HEK293T (cell line): ENCODE measurements around the gene PRKCZ.
"Not testable (repeated sequence)": the region's sequence is repeated elsewhere in the genome, so short reads cannot be mapped to it uniquely, and the experiment has no call there.

Source experiments
- CTCF ChIA-PET: fragments of 350-600 bp; formaldehyde crosslinking; extraction: SDS; loops from one replicate; lab custom pipeline; 2021; ENCODE audit warnings: antibody characterized with exemption, inconsistent platforms; lab: Yijun Ruan, JAX
- POLR2A ChIA-PET: fragments of 350-600 bp; formaldehyde crosslinking; extraction: SDS; loops from one replicate; lab custom pipeline; 2020; ENCODE audit warnings: antibody characterized with exemption, inconsistent platforms; lab: Yijun Ruan, JAX
- DNase-seq: peaks from one replicate; pipeline ENCODE4 v3.0.0; 2012; ENCODE audit warnings: mixed read lengths; ENCODE audit errors: extremely low spot score
- ARNT ChIP-seq: fragments of 450-650 bp; IDR thresholded peaks from 2 replicates; pipeline ENCODE4 v1.6.1; 2017; ENCODE audit warnings: mild to moderate bottlenecking
- BHLHE40 ChIP-seq: fragments of 450-650 bp; IDR thresholded peaks from 2 replicates; pipeline ENCODE4 v1.6.1; 2016; ENCODE audit warnings: mild to moderate bottlenecking, moderate library complexity, borderline replicate concordance
- CTBP1 ChIP-seq: fragments of 450-650 bp; IDR thresholded peaks from 2 replicates; pipeline ENCODE4 v1.6.1; 2016; ENCODE audit warnings: borderline replicate concordance
- ELF4 ChIP-seq: fragments of 450-650 bp; IDR thresholded peaks from 2 replicates; pipeline ENCODE4 v1.6.1; 2017; ENCODE audit warnings: antibody characterized with exemption
- FOXA1 ChIP-seq: fragments of 450-650 bp; IDR thresholded peaks from 2 replicates; pipeline ENCODE4 v1.6.1; 2016; ENCODE audit warnings: mild to moderate bottlenecking
- FOXK2 ChIP-seq: fragments of 450-650 bp; IDR thresholded peaks from 2 replicates; pipeline ENCODE4 v1.6.1; 2016; ENCODE audit warnings: mild to moderate bottlenecking
- FOXM1 ChIP-seq: fragments of 450-650 bp; IDR thresholded peaks from 2 replicates; pipeline ENCODE4 v1.6.1; 2017; ENCODE audit warnings: mild to moderate bottlenecking, borderline replicate concordance
- HDGF ChIP-seq: fragments of 450-650 bp; IDR thresholded peaks from 2 replicates; pipeline ENCODE4 v1.6.1; 2017; ENCODE audit warnings: antibody characterized with exemption, borderline replicate concordance
- L3MBTL2 ChIP-seq: fragments of 450-650 bp; conservative IDR thresholded peaks from 2 replicates; pipeline ENCODE4 v1.6.1; 2016; ENCODE audit warnings: mild to moderate bottlenecking
- LEF1 ChIP-seq: fragments of 450-650 bp; IDR thresholded peaks from 2 replicates; pipeline ENCODE4 v1.6.1; 2017; ENCODE audit warnings: mild to moderate bottlenecking, borderline replicate concordance
- NFRKB ChIP-seq: fragments of 450-650 bp; IDR thresholded peaks from 2 replicates; pipeline ENCODE4 v1.6.1; 2016; ENCODE audit warnings: mild to moderate bottlenecking, moderate library complexity
- SP1 ChIP-seq: fragments of 450-650 bp; IDR thresholded peaks from 2 replicates; pipeline ENCODE4 v1.6.1; 2017
- SUZ12 ChIP-seq: fragments of 450-650 bp; IDR thresholded peaks from 2 replicates; pipeline ENCODE4 v1.6.1; 2016; ENCODE audit warnings: mild to moderate bottlenecking
- TARDBP ChIP-seq: fragments of 450-650 bp; IDR thresholded peaks from 2 replicates; pipeline ENCODE4 v1.6.1; 2016
- ZNF384 ChIP-seq: fragments of 450-650 bp; IDR thresholded peaks from 2 replicates; pipeline ENCODE4 v1.6.1; 2016
- TF ChIP-seq, protein P1 (sequence below): fragments of 450-650 bp; IDR thresholded peaks from 2 replicates; pipeline ENCODE4 v1.6.1; 2016

PRKCZ gene

DNA sequence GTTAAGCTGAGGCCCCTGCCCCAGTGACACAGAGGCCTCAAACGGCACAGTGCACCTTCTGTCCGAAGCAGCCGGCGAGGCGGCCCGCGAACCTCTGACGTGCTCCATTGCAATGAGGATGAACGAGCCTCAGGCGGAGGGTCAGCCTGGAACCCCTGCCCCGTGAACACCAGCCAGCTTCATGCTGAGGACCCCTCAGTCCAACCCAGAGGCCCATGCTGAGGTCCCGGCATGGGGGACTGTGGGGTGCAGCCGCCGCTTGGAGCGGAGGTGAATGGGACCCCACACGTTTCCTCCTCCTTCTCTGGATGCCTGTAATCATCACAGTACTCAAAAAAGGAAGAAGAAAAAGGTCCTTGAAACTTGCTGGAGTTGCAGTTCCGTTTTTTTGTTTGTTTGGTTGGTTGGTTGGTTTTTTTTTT lies 62.1 kb downstream of the PRKCZ start:
- CTCF ChIA-PET = no interaction called here
- TF ChIP-seq ARNT (no peak), CTBP1 (no peak), FOXK2 (no peak), ZNF384 (no peak), SP1 (no peak), FOXM1 (no peak), FOXA1 (no peak), L3MBTL2 (no peak), LEF1 (no peak), ELF4 (no peak), TARDBP (no peak), HDGF (no peak), SUZ12 (no peak), NFRKB (no peak), BHLHE40 (no peak)
- TF ChIP-seq, protein P1, sequence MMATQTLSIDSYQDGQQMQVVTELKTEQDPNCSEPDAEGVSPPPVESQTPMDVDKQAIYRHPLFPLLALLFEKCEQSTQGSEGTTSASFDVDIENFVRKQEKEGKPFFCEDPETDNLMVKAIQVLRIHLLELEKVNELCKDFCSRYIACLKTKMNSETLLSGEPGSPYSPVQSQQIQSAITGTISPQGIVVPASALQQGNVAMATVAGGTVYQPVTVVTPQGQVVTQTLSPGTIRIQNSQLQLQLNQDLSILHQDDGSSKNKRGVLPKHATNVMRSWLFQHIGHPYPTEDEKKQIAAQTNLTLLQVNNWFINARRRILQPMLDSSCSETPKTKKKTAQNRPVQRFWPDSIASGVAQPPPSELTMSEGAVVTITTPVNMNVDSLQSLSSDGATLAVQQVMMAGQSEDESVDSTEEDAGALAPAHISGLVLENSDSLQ = no peak
- DNase-seq = no peak
- POLR2A ChIA-PET = no interaction called here

DNA sequence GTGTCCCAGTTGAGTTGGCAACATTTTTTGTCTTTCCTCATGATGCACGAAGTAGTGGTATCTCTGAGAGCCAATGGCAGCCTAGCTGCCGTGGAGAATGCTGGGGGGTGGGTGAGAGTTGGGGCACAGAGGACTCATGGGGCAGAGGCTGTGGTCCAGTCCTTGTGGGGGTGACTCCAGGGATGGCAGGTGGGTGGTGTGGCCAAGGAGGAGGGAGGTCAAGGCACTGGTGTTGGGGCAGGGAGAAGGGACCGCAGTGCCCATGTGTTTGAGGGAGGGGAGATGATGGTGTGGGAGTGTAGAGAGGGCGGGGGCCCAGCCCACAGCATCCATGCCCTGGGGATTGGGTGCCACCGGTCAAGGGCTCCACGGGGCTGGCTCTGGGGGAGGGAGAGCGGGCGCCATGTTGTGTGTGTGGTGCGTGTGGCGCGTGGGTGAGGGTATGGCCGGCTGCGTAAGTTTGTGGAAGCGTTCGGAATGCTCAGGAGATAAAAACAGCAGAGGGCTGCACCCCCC lies 63.5 kb downstream of the PRKCZ start:
- ChIA-PET POLR2A (no interaction called here), CTCF (no interaction called here)
- no peak for TF ChIP-seq FOXA1
- TF ChIP-seq SUZ12 = no peak
- no peak for TF ChIP-seq TARDBP
- TF ChIP-seq HDGF = no peak
- TF ChIP-seq CTBP1 = no peak
- no peak for TF ChIP-seq L3MBTL2
- TF ChIP-seq ARNT = no peak
- TF ChIP-seq ELF4 = no peak
- TF ChIP-seq FOXM1 = no peak
- no peak for TF ChIP-seq BHLHE40
- no peak for TF ChIP-seq NFRKB
- no peak for TF ChIP-seq FOXK2
- DNase-seq = no peak

DNA sequence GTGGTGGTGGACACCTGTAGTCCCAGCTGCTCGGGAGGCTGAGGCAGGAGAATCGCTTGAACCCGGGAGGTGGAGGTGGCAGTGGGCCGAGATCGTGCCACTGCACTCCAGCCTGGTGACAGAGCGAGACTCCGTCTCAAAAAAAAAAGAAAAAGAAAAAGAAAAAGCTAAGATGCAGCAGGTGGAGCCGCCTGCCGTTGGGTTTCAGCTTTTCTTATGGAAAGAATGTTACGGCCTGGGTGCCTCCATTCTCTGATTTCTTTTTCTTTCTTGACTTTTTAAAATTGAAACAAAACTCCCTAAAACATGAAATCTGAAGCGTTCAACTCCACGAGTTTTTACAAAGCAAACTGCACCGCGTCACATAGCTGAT lies 64.4 kb downstream of the PRKCZ start:
- DNase-seq, POLR2A ChIA-PET: not testable (repeated sequence)
- CTCF ChIA-PET = interaction anchor here (0.8 kb wide), 1 partner anchor 70 kb away, joined by 3 read pairs; no protein-coding TSS in a partner anchor

DNA sequence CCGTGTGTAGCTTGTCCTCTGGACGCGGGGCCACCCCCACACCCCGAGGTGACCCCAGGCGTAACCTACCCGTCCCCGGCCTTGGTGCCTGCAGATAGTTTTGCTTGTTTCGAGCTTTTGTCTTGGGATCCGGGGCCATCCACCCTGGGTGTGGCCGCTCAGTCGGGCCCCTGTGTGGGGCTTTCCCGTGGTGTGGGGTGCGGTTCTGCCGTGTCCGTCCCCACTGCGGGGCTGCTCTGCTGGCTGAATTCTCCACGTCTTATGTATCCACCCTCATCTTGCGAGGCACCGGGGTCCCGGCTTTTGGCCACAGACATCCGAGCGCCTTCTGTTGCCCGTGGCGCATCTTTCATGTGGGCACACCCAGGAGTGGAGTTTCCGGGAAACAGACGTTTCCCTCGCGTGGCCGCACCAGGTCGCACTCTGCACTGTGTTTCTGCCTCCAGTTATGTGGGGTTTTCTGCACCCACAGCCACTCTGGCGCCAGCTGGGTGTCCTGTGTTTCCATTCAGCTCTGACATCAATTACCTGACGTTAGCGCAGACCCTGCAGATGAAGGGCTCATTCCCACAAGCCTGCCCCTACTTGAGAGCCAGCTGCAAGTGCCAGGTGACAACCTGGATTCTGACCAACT lies 64.9 kb downstream of the PRKCZ start:
- ChIA-PET POLR2A (no interaction called here), CTCF (interaction anchor here (0.8 kb wide), 1 partner anchor 71 kb away, joined by 3 read pairs; no protein-coding TSS in a partner anchor)
- TF ChIP-seq ARNT (no peak), ELF4 (no peak), FOXM1 (no peak), TARDBP (no peak), FOXA1 (no peak)
- no peak for DNase-seq

DNA sequence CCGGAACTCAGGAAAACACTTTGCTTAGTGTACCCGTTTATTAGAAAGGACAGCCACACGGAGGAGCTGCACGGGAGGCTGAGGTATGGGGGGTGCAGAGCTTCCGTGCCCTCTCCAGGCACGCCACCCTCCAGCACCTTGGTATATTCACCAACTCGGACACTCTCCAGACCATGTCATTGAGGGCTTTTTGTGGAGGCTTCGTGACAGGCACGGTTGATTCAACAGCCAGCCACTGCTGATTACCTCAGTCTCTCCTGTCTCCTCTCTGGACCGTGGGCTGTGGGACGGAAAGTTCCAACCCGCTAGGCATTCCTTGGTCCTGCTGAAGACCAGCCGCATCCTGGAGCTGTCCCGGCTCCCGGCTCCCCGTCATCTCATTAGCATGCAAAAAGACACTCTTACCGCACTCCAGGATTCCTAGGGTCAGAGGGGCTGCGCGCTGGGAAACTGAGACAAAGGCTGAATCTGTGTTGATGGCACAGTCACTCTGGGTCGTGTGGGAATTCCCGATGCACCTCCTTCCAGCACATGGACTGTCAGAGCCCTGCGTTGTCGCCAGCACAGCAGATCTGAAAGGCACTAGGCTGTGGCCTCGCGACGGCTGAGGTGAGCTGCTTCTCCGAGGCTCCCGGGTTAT lies 65.6 kb downstream of the PRKCZ start:
- DNase-seq = no peak
- CTCF ChIA-PET = interaction anchor here (0.8 kb wide), 1 partner anchor 71 kb away, joined by 3 read pairs; no protein-coding TSS in a partner anchor
- POLR2A ChIA-PET = no interaction called here
- TF ChIP-seq L3MBTL2 = no peak
- TF ChIP-seq SUZ12 = no peak
- no peak for TF ChIP-seq CTBP1
- no peak for TF ChIP-seq FOXA1
- no peak for TF ChIP-seq ELF4

DNA sequence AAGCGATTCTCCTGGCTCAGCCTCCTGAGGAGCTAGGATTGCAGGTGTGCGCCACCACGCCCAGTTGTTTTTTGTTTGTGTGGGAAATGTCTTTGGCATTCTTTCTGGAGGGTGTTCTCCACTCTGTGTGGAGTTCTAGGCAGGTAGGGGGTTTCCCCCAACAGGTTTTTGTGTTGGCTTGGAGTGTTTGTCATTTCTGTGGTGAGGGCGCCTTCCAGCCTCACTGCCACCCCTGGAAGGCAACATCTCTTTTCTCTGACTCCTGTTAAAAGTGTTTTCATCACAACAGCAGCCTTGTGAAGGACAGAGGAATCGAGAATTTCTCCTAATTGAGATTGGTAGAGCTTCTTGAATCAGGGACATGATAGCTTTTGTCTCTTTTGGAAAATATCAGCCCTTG lies 69.7 kb downstream of the PRKCZ start:
- no peak for DNase-seq
- POLR2A ChIA-PET = no interaction called here
- TF ChIP-seq L3MBTL2 = no peak
- no peak for TF ChIP-seq FOXK2
- CTCF ChIA-PET = interaction anchor here (0.8 kb wide), 1 partner anchor 11 kb away, joined by 4 read pairs; no protein-coding TSS in a partner anchor

DNA sequence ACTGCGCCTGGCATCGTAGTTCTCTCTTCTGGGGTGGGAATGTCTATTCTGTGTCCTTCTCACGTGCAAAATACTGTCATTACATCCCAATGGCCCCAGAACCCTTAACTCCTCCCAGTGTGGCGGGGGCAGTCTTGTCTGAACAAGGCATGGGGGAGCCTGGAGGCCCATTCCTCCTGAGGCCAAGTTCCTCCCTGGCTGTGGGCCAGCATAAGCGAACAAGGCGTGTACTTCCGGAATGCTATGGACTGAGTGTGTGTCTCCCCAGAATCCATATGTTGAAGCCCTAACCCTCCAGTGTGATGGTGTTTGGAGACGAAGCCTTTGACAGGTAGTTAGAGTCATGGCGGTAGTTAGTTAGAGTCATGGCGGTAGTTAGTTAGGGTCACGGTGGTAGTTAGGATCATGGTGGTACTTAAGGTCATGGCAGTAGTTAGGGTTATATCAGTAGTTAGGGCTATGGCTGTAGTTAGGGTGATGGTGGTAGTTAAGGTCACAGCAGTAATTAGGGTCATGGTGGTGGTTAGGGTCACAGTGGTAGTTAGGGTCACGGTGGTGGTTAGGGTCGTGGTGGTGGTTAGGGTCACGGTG lies 71.0 kb downstream of the PRKCZ start:
- POLR2A ChIA-PET = no interaction called here

DNA sequence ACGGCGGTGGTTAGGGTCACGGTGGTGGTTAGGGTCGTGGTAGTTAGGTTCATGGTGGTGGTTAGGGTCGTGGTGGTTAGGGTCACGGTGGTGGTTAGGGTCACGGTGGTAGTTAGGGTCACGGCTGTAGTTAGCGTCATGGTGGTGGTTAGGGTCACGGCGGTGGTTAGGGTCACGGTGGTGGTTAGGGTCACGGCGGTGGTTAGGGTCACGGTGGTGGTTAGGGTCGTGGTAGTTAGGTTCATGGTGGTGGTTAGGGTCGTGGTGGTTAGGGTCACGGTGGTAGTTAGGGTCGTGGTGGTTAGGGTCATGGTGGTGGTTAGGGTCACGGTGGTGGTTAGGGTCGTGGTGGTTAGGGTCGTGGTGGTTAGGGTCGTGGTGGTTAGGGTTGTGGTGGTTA lies 71.6 kb downstream of the PRKCZ start:
- CTCF ChIA-PET, DNase-seq, POLR2A ChIA-PET: not testable (repeated sequence)

More for the DNA sequence above, 71.0 kb downstream of the PRKCZ start:
- DNase-seq = no peak
- CTCF ChIA-PET = no interaction called here
- TF ChIP-seq TARDBP (no peak), ELF4 (no peak), L3MBTL2 (no peak), FOXK2 (no peak), SUZ12 (no peak), FOXM1 (no peak), CTBP1 (no peak), NFRKB (no peak), SP1 (no peak), ARNT (no peak), ZNF384 (no peak)
